HEK293 (cell line): ENCODE results near the gene MTFR1L.
A peak's percentile ranks its signal among the peaks of the same experiment; 100 is the strongest.

ENCODE experiments used
- CTCF ChIA-PET: fragments of 350-600 bp; formaldehyde crosslinking; extraction: SDS; loops from one replicate; lab custom pipeline; 2021; ENCODE audit warnings: antibody characterized with exemption; lab: Yijun Ruan, JAX
- POLR2A ChIA-PET: fragments of 300-600 bp; formaldehyde crosslinking; extraction: SDS; loops from one replicate; lab custom pipeline; 2020; ENCODE audit warnings: antibody characterized with exemption, inconsistent platforms; lab: Yijun Ruan, JAX
- H3K27ac ChIP-seq: fragments of 200-500 bp; sonication (Bioruptor generic); 2 replicates; pipeline ENCODE4 v1.5.1; 2014; ENCODE audit warnings: low read depth, low read length, control low read depth, inconsistent platforms; ENCODE audit errors: extremely low read depth
- H3K36me3 ChIP-seq, 2 experiments: fragments of 200-500 bp in 1 of 2; sonication (Bioruptor generic) in 1 of 2; 1 replicate in 1 of 2; 2 replicates in 1 of 2; pipeline ENCODE4 v1.5.1; 2014 to 2017; ENCODE audit warnings: inconsistent platforms in 2 of 2, low read length in 2 of 2; ENCODE audit not compliant: control insufficient read depth in 2 of 2, insufficient read depth in 1 of 2
- H3K4me1 ChIP-seq: fragments of 200-500 bp; sonication (Bioruptor generic); 2 replicates; pipeline ENCODE4 v1.5.1; 2014; ENCODE audit warnings: mild to moderate bottlenecking, low read length, inconsistent platforms; ENCODE audit not compliant: control insufficient read depth, insufficient read depth
- H3K4me3 ChIP-seq: 2 replicates; pipeline ENCODE4 v1.5.1; 2011; ENCODE audit warnings: low read depth, mild to moderate bottlenecking, control low read depth, low read length, moderate library complexity
- H3K9me3 ChIP-seq: fragments of 200-500 bp; sonication (Bioruptor generic); 2 replicates; pipeline ENCODE4 v1.5.1; 2014; ENCODE audit warnings: low read depth, low read length, inconsistent platforms; ENCODE audit not compliant: control insufficient read depth, insufficient read depth
- FEZF1 ChIP-seq: fragments of 450-650 bp; formaldehyde crosslinking; IDR thresholded peaks from 2 replicates; pipeline ENCODE4 v1.5.1; 2016; ENCODE audit warnings: missing biosample characterization, missing genetic modification characterization
- IKZF3 ChIP-seq: fragments of 450-650 bp; IDR thresholded peaks from 2 replicates; pipeline ENCODE4 v1.5.0; 2018; ENCODE audit warnings: missing biosample characterization, mild to moderate bottlenecking, missing genetic modification characterization, moderate library complexity
- KLF8 ChIP-seq: fragments of 450-650 bp; formaldehyde crosslinking; IDR thresholded peaks from 2 replicates; pipeline ENCODE4 v1.5.1; 2016; ENCODE audit warnings: missing biosample characterization, missing genetic modification characterization
- KLF9 ChIP-seq: fragments of 450-650 bp; formaldehyde crosslinking; IDR thresholded peaks from 2 replicates; pipeline ENCODE4 v1.5.1; 2016; ENCODE audit warnings: missing biosample characterization, missing genetic modification characterization, low read depth
- MZF1 ChIP-seq: fragments of 450-650 bp; formaldehyde crosslinking; IDR thresholded peaks from 2 replicates; pipeline ENCODE4 v1.5.1; 2017; ENCODE audit warnings: missing biosample characterization, missing genetic modification characterization, borderline replicate concordance
- SP3 ChIP-seq: fragments of 450-650 bp; formaldehyde crosslinking; IDR thresholded peaks from 2 replicates; pipeline ENCODE4 v1.5.1; 2016; ENCODE audit warnings: missing biosample characterization, missing genetic modification characterization
- ZBTB26 ChIP-seq: fragments of 450-650 bp; formaldehyde crosslinking; optimal IDR thresholded peaks from 2 replicates; pipeline ENCODE3; 2016; ENCODE audit warnings: missing biosample characterization, mild to moderate bottlenecking, missing genetic modification characterization
- ZBTB48 ChIP-seq: fragments of 450-650 bp; formaldehyde crosslinking; IDR thresholded peaks from 2 replicates; pipeline ENCODE4 v1.5.1; 2016; ENCODE audit warnings: missing biosample characterization, missing genetic modification characterization
- ZFP41 ChIP-seq: fragments of 450-650 bp; formaldehyde crosslinking; IDR thresholded peaks from 2 replicates; pipeline ENCODE4 v1.5.1; 2016; ENCODE audit warnings: missing biosample characterization, missing genetic modification characterization, borderline replicate concordance
- ZIC2 ChIP-seq: fragments of 450-650 bp; formaldehyde crosslinking; IDR thresholded peaks from 2 replicates; pipeline ENCODE4 v1.5.1; 2016; ENCODE audit warnings: missing biosample characterization, missing genetic modification characterization
- ZNF155 ChIP-seq: fragments of 450-650 bp; formaldehyde crosslinking; IDR thresholded peaks from 2 replicates; pipeline ENCODE4 v1.5.1; 2016; ENCODE audit warnings: missing biosample characterization, missing genetic modification characterization
- ZNF19 ChIP-seq: fragments of 450-650 bp; formaldehyde crosslinking; IDR thresholded peaks from 2 replicates; pipeline ENCODE4; 2016; ENCODE audit warnings: missing biosample characterization, missing genetic modification characterization, low read depth
- ZNF214 ChIP-seq: fragments of 450-650 bp; formaldehyde crosslinking; IDR thresholded peaks from 2 replicates; pipeline ENCODE4 v1.5.1; 2017; ENCODE audit warnings: missing biosample characterization, mild to moderate bottlenecking, missing genetic modification characterization, borderline replicate concordance
- ZNF221 ChIP-seq: fragments of 450-650 bp; formaldehyde crosslinking; IDR thresholded peaks from 2 replicates; pipeline ENCODE4 v1.5.1; 2017; ENCODE audit warnings: missing biosample characterization, missing genetic modification characterization, borderline replicate concordance
- ZNF248 ChIP-seq: fragments of 450-650 bp; formaldehyde crosslinking; IDR thresholded peaks from 2 replicates; pipeline ENCODE4 v1.5.1; 2017; ENCODE audit warnings: missing biosample characterization, missing genetic modification characterization
- ZNF426 ChIP-seq: fragments of 450-650 bp; formaldehyde crosslinking; IDR thresholded peaks from 2 replicates; pipeline ENCODE4 v1.5.1; 2017; ENCODE audit warnings: missing biosample characterization, missing genetic modification characterization, mild to moderate bottlenecking, inconsistent platforms, moderate library complexity
- ZNF514 ChIP-seq: fragments of 450-650 bp; formaldehyde crosslinking; IDR thresholded peaks from 2 replicates; pipeline ENCODE4 v1.5.1; 2016; ENCODE audit warnings: missing biosample characterization, missing genetic modification characterization
- ZNF555 ChIP-seq: fragments of 450-650 bp; formaldehyde crosslinking; conservative IDR thresholded peaks from 2 replicates; pipeline ENCODE4 v1.5.1; 2017; ENCODE audit warnings: missing biosample characterization, mild to moderate bottlenecking, missing genetic modification characterization, inconsistent platforms
- ZNF654 ChIP-seq: fragments of 450-650 bp; formaldehyde crosslinking; IDR thresholded peaks from 2 replicates; pipeline ENCODE4 v1.5.1; 2016; ENCODE audit warnings: low read depth, missing biosample characterization, missing genetic modification characterization
- ZNF701 ChIP-seq: fragments of 450-650 bp; formaldehyde crosslinking; IDR thresholded peaks from 2 replicates; pipeline ENCODE4 v1.5.1; 2016; ENCODE audit warnings: missing biosample characterization, missing genetic modification characterization
- ZNF791 ChIP-seq: fragments of 450-650 bp; formaldehyde crosslinking; IDR thresholded peaks from 2 replicates; pipeline ENCODE4 v1.5.1; 2016; ENCODE audit warnings: missing biosample characterization, missing genetic modification characterization
- TF ChIP-seq, protein P1 (sequence below): fragments of 450-650 bp; formaldehyde crosslinking; IDR thresholded peaks from 2 replicates; pipeline ENCODE4 v1.5.1; 2016; ENCODE audit warnings: missing biosample characterization, missing genetic modification characterization
- TF ChIP-seq, protein P2 (sequence below): fragments of 450-650 bp; formaldehyde crosslinking; IDR thresholded peaks from 2 replicates; pipeline ENCODE4 v1.5.1; 2016; ENCODE audit warnings: missing biosample characterization, missing genetic modification characterization
- TF ChIP-seq, protein P3 (sequence below): IDR thresholded peaks from 2 replicates; pipeline ENCODE4 v1.6.1; 2011; ENCODE audit warnings: mild to moderate bottlenecking, low read depth, low read length, borderline replicate concordance

Gene MTFR1L

GRCh38 chr1:25795946-25796810 is 23.6 kb upstream of the MTFR1L start:
- CTCF ChIA-PET = interaction anchor here (0.6 to 2.5 kb wide), 13 partner anchors 9 to 249 kb away, joined by 3 to 12 read pairs (median 4); no protein-coding TSS in a partner anchor
- TF ChIP-seq, protein P1, sequence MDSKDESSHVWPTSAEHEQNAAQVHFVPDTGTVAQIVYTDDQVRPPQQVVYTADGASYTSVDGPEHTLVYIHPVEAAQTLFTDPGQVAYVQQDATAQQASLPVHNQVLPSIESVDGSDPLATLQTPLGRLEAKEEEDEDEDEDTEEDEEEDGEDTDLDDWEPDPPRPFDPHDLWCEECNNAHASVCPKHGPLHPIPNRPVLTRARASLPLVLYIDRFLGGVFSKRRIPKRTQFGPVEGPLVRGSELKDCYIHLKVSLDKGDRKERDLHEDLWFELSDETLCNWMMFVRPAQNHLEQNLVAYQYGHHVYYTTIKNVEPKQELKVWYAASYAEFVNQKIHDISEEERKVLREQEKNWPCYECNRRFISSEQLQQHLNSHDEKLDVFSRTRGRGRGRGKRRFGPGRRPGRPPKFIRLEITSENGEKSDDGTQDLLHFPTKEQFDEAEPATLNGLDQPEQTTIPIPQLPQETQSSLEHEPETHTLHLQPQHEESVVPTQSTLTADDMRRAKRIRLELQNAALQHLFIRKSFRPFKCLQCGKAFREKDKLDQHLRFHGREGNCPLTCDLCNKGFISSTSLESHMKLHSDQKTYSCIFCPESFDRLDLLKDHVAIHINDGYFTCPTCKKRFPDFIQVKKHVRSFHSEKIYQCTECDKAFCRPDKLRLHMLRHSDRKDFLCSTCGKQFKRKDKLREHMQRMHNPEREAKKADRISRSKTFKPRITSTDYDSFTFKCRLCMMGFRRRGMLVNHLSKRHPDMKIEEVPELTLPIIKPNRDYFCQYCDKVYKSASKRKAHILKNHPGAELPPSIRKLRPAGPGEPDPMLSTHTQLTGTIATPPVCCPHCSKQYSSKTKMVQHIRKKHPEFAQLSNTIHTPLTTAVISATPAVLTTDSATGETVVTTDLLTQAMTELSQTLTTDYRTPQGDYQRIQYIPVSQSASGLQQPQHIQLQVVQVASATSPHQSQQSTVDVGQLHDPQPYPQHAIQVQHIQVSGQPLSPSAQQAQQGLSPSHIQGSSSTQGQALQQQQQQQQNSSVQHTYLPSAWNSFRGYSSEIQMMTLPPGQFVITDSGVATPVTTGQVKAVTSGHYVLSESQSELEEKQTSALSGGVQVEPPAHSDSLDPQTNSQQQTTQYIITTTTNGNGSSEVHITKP (tag by site-specific recombination) = peak; percentile 85
- no peak for TF ChIP-seq ZNF555 (tag by site-specific recombination)
- TF ChIP-seq FEZF1 (tag by site-specific recombination) = no peak
- TF ChIP-seq ZNF155 (tag by site-specific recombination) = no peak
- POLR2A ChIA-PET = no interaction called here
- Histone ChIP-seq H3K4me1 (0 out of 2 replicates have a peak, but pooled peaks cover 2% of the 10 kb centered on the region), H3K9me3 (no peaks in the 10 kb centered on the region), H3K36me3 (peaks cover 0 to under 1% of the 10 kb centered on the region in 2 experiments; a peak in 1 of 3 replicates), H3K27ac (no peak overlapping the region), H3K4me3 (no peak overlapping the region)

DNA sequence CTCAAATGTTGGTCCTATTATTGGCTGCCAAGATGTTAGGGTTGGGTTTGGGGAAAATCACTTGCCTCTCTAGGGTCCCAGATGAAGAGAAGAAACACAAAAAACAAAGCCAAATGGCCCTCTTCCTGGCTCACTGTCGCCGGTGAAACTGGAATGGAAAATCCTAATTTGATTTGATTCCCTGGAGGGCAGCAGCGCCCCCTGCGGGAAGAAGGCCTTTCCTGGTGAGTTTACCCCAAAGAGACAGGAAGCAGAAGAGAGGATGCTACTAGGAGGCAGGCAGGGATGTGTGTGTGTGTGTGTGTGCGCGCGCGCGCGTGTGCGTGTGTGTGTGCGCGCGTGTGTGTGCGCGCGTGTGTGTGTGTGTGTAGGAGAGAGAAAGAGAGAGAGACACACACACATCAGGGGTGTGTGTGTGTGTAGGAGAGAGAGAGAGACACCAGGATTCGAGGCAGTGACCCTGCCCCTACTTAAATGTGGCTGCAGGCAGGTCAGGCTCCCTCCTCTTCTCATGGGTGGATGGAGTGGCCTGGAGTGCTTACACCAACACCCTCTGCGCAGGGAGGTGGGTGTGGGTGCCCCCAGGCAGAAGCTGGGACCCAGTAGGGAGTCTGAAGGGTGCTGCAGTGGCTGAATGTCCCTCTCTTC is 22.8 kb upstream of the MTFR1L start:
- Histone ChIP-seq H3K27ac (no peak overlapping the region), H3K4me1 (0 out of 2 replicates have a peak, but pooled peaks cover 2% of the 10 kb centered on the region), H3K4me3 (no peak overlapping the region), H3K36me3 (peaks cover 0 to 7% of the 10 kb centered on the region in 2 experiments; a peak in 2 of 3 replicates), H3K9me3 (no peaks in the 10 kb centered on the region)
- ChIA-PET CTCF (interaction anchor here (0.7 to 3.4 kb wide), 15 partner anchors 9 to 543 kb away, joined by 3 to 32 read pairs (median 5); partner anchors contain the start of gene MTFR1L), POLR2A (interaction anchor here (0.6 kb wide), 1 partner anchor 42 kb away, joined by 3 read pairs; no protein-coding TSS in a partner anchor)
- TF ChIP-seq IKZF3 (tag by site-specific recombination) = peak; percentile 94
- TF ChIP-seq ZIC2 (tag by site-specific recombination) = peak; percentile 42; the same call in 1 of the 2 replicates
- no peak for TF ChIP-seq ZNF701 (tag by site-specific recombination)
- no peak for TF ChIP-seq SP3
- TF ChIP-seq ZNF248 (tag by site-specific recombination) = no peak
- TF ChIP-seq ZNF654 (tag by site-specific recombination) = peak; percentile 83
- TF ChIP-seq, protein P2, sequence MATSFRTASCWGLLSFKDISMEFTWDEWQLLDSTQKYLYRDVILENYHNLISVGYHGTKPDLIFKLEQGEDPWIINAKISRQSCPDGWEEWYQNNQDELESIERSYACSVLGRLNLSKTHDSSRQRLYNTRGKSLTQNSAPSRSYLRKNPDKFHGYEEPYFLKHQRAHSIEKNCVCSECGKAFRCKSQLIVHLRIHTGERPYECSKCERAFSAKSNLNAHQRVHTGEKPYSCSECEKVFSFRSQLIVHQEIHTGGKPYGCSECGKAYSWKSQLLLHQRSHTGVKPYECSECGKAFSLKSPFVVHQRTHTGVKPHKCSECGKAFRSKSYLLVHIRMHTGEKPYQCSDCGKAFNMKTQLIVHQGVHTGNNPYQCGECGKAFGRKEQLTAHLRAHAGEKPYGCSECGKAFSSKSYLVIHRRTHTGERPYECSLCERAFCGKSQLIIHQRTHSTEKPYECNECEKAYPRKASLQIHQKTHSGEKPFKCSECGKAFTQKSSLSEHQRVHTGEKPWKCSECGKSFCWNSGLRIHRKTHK = no peak
- TF ChIP-seq ZBTB26 (tag by site-specific recombination) = peak; percentile 52
- TF ChIP-seq ZNF19 (tag by site-specific recombination) = no peak
- no peak for TF ChIP-seq ZNF514 (tag by site-specific recombination)
- TF ChIP-seq MZF1 (tag by site-specific recombination) = no peak
- TF ChIP-seq KLF8 = no peak
- no peak for TF ChIP-seq ZNF791 (tag by site-specific recombination)
- TF ChIP-seq, protein P3, sequence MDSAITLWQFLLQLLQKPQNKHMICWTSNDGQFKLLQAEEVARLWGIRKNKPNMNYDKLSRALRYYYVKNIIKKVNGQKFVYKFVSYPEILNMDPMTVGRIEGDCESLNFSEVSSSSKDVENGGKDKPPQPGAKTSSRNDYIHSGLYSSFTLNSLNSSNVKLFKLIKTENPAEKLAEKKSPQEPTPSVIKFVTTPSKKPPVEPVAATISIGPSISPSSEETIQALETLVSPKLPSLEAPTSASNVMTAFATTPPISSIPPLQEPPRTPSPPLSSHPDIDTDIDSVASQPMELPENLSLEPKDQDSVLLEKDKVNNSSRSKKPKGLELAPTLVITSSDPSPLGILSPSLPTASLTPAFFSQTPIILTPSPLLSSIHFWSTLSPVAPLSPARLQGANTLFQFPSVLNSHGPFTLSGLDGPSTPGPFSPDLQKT = no peak
- TF ChIP-seq ZNF221 (tag by site-specific recombination) = no peak
- no peak for TF ChIP-seq ZNF214 (tag by site-specific recombination)
- no peak for TF ChIP-seq ZNF426 (tag by site-specific recombination)
- no peak for TF ChIP-seq ZBTB48 (tag by site-specific recombination)
- TF ChIP-seq KLF9 (tag by site-specific recombination) = no peak
- no peak for TF ChIP-seq ZFP41 (tag by site-specific recombination)
